ENCODE results near the gene EGLN1. TPM values are rescaled to one million over a fixed set of nuclear protein-coding genes. Genes with fewer than 3 reads are reported as not detected.

EGLN1 gene
- total RNA-seq, 1 donor from 2014 or later = 23.6 TPM

- no peaks in the 10 kb centered on the region for H3K36me3 ChIP-seq (ENCODE audit: control insufficient read depth, insufficient read depth, low read length)
- H3K4me3 ChIP-seq (ENCODE audit: low read depth, low read length) = no peak overlapping the region
- DNase-seq (ENCODE audit: low read depth) = no peak
- TF ChIP-seq, protein P1, sequence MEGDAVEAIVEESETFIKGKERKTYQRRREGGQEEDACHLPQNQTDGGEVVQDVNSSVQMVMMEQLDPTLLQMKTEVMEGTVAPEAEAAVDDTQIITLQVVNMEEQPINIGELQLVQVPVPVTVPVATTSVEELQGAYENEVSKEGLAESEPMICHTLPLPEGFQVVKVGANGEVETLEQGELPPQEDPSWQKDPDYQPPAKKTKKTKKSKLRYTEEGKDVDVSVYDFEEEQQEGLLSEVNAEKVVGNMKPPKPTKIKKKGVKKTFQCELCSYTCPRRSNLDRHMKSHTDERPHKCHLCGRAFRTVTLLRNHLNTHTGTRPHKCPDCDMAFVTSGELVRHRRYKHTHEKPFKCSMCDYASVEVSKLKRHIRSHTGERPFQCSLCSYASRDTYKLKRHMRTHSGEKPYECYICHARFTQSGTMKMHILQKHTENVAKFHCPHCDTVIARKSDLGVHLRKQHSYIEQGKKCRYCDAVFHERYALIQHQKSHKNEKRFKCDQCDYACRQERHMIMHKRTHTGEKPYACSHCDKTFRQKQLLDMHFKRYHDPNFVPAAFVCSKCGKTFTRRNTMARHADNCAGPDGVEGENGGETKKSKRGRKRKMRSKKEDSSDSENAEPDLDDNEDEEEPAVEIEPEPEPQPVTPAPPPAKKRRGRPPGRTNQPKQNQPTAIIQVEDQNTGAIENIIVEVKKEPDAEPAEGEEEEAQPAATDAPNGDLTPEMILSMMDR (IDR thresholded peaks at IDR 0.05; ENCODE audit: insufficient read depth, low read length, poor library complexity, severe bottlenecking) = no peak
- H3K27me3 ChIP-seq (ENCODE audit: control insufficient read depth, insufficient read depth, low read length) = no peaks in the 10 kb centered on the region
Observed at GRCh38 chr1:231383159-231383860, 38.8 kb downstream of the EGLN1 start.

DNA sequence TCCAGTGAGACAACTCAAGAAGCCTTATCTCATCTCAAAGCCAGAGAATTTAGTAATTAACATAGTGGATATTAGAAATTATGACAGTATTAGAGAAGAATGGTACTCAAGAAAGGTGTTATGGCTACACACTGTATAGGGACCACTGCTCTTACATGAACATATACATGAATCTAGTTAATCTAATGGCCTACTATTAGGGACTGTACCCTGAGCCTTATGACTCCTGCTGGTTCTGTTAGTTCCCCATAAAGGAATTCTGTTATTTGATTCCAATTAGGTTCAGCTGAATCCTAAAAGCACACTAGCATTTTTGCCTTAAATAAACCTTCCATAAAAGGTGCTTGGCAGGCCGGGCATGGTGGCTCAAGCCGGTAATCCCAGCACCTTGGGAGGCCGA lies 39.7 kb downstream of the EGLN1 start:
- TF ChIP-seq, protein P1 (IDR thresholded peaks at IDR 0.05; ENCODE audit: insufficient read depth, low read length, poor library complexity, severe bottlenecking) = no peak
- no peak for DNase-seq (ENCODE audit: low read depth)
- Histone ChIP-seq H3K4me3 (ENCODE audit: low read depth, low read length) (no peak overlapping the region), H3K27me3 (ENCODE audit: control insufficient read depth, insufficient read depth, low read length) (no peaks in the 10 kb centered on the region), H3K36me3 (ENCODE audit: control insufficient read depth, insufficient read depth, low read length) (no peaks in the 10 kb centered on the region)

DNA sequence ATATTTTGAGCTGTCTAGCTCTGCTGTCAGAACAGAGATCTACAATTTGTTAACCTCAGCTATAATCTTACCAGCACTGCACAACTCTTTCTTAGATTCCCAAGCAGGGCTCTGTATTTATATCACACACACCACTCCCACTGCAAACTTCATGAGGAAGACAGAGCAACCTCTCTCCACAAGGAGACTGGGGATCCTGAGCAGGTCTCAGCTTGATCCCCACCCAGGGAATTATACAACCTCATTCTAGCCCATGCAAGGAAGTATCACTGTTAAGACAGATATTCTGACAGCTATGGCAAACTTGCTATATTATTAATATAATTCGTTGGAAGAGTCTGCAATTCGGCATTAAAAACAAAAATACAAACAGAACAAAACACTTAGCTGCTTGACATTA lies 40.4 kb downstream of the EGLN1 start:
- Histone ChIP-seq H3K4me3 (ENCODE audit: low read depth, low read length) (no peak overlapping the region), H3K27me3 (ENCODE audit: control insufficient read depth, insufficient read depth, low read length) (no peaks in the 10 kb centered on the region), H3K36me3 (ENCODE audit: control insufficient read depth, insufficient read depth, low read length) (no peaks in the 10 kb centered on the region)
- no peak for DNase-seq (ENCODE audit: low read depth)
- TF ChIP-seq, protein P1 (IDR thresholded peaks at IDR 0.05; ENCODE audit: insufficient read depth, low read length, poor library complexity, severe bottlenecking) = no peak

- DNase-seq (ENCODE audit: low read depth) = no peak
- Histone ChIP-seq H3K36me3 (ENCODE audit: control insufficient read depth, insufficient read depth, low read length) (no peaks in the 10 kb centered on the region), H3K4me3 (ENCODE audit: low read depth, low read length) (no peak overlapping the region), H3K27me3 (ENCODE audit: control insufficient read depth, insufficient read depth, low read length) (no peaks in the 10 kb centered on the region)
- TF ChIP-seq, protein P1 (IDR thresholded peaks at IDR 0.05; ENCODE audit: insufficient read depth, low read length, poor library complexity, severe bottlenecking) = no peak
Observed at GRCh38 chr1:231376875-231377549, 45.1 kb downstream of the EGLN1 start.

- Histone ChIP-seq H3K36me3 (ENCODE audit: control insufficient read depth, insufficient read depth, low read length) (no peaks in the 10 kb centered on the region), H3K4me3 (ENCODE audit: low read depth, low read length) (no peak overlapping the region), H3K27me3 (ENCODE audit: control insufficient read depth, insufficient read depth, low read length) (no peaks in the 10 kb centered on the region)
- DNase-seq (ENCODE audit: low read depth) = no peak
- TF ChIP-seq, protein P1 (IDR thresholded peaks at IDR 0.05; ENCODE audit: insufficient read depth, low read length, poor library complexity, severe bottlenecking) = no peak
Observed at GRCh38 chr1:231376101-231376500, 46.0 kb downstream of the EGLN1 start.
